Measurements from ENCODE around the gene NOS1. TPM values are rescaled to one million over a fixed set of nuclear protein-coding genes. Genes with fewer than 3 reads are reported as not detected.

The NOS1 gene
- total and polyA plus RNA-seq, 2 experiments from 2014 or later, result 0.63 to 3.0 TPM

GRCh38 chr12:117236456-117237001, 124.9 kb downstream of the NOS1 start:
- peak; percentile 92 for ATAC-seq
- no peaks in the 10 kb centered on the region; the same call in 1 of the 2 replicates for H3K9me2 ChIP-seq (ENCODE audit: insufficient read depth)

More at GRCh38 chr12:117236456-117237001, 124.9 kb downstream of the NOS1 start:
- Mint-ChIP-seq H3K9me3 (no peaks in the 10 kb centered on the region), H3K36me3 (ENCODE audit: low read depth) (no peaks in the 10 kb centered on the region; the same call in 2 of the 3 replicates), H3K4me1 (peaks cover 22% of the 10 kb centered on the region), H3K4me3 (peak overlapping the region; percentile 32; the same call in 1 of the 3 replicates), H3K27me3 (ENCODE audit: insufficient read depth, low read depth, poor library complexity) (no peaks in the 10 kb centered on the region), H3K27ac (peak overlapping the region; percentile 46)
- H3K4me3 ChIP-seq, result 0 out of 2 replicates have a peak overlapping the region, but pooled peaks have one; percentile 20
- peaks cover 15% of the 10 kb centered on the region for H3K4me1 ChIP-seq (ENCODE audit: insufficient read depth)
- H3K36me3 ChIP-seq (ENCODE audit: insufficient read depth), result no peaks in the 10 kb centered on the region
- no peaks in the 10 kb centered on the region for H3F3A ChIP-seq (replicated peaks; ENCODE audit: low read depth)
- H2AFZ ChIP-seq, result peak overlapping the region; percentile 90
- no peak overlapping the region for H3K27ac ChIP-seq (ENCODE audit: low read depth)
- no peaks in the 10 kb centered on the region for H4K20me1 ChIP-seq (replicated peaks; ENCODE audit: insufficient read depth)
- no peak for TF ChIP-seq EZH2phosphoT487 (IDR thresholded peaks at IDR 0.05; ENCODE audit: unreplicated experiment)
- TF ChIP-seq ZNF462 (CRISPR knock-in tag; IDR thresholded peaks at IDR 0.05), result peak; percentile 49; the same call in 1 of the 2 replicates
- TF ChIP-seq ETS1 (IDR thresholded peaks at IDR 0.05), result no peak
- TF ChIP-seq CTCF (conservative IDR thresholded peaks at IDR 0.05; ENCODE audit: low read depth in 2 of 2), result peak; percentile 78 to 94
- no peak for TF ChIP-seq ZNF331 (CRISPR knock-in tag; IDR thresholded peaks at IDR 0.05; ENCODE audit: low read depth)
- no peak for TF ChIP-seq NANOG (IDR thresholded peaks at IDR 0.05; ENCODE audit: borderline replicate concordance)
- TF ChIP-seq JUNB (IDR thresholded peaks at IDR 0.05; ENCODE audit: unreplicated experiment), result no peak
- no peak for TF ChIP-seq ZNF114 (CRISPR knock-in tag; IDR thresholded peaks at IDR 0.05)
- no peak for TF ChIP-seq STAT1 (IDR thresholded peaks at IDR 0.05; ENCODE audit: unreplicated experiment)
- TF ChIP-seq EZH2 (IDR thresholded peaks at IDR 0.05; ENCODE audit: low read depth, unreplicated experiment), result no peak
- H3K4me2 ChIP-seq, result peak overlapping the region; percentile 67
- H3K79me2 ChIP-seq (replicated peaks; ENCODE audit: insufficient read depth), result no peaks in the 10 kb centered on the region
- H3K27me3 ChIP-seq (ENCODE audit: insufficient read depth), result no peaks in the 10 kb centered on the region; the same call in 1 of the 2 replicates
- peak; percentile 99 for DNase-seq (ENCODE audit: low spot score)
